OCI-LY7 (cell line): ENCODE measurements around the gene AKAP13.

Experiments used
- CTCF ChIP-seq: fragments of 200-600 bp; sonication (generic); conservative IDR thresholded peaks from 2 replicates; pipeline ENCODE4 v1.5.1; 2014; ENCODE audit warnings: mild to moderate bottlenecking, antibody characterized with exemption, low read length, moderate library complexity, mixed read lengths
- EZH2phosphoT487 ChIP-seq: fragments of 200-600 bp; sonication (generic); IDR thresholded peaks from 2 replicates; pipeline ENCODE4 v1.6.1; 2018; ENCODE audit warnings: low read depth, borderline replicate concordance, mild to moderate bottlenecking, mixed run types, antibody characterized with exemption, low read length, moderate library complexity, mixed read lengths

- no peak for TF ChIP-seq CTCF
- TF ChIP-seq EZH2phosphoT487, result no peak
Measured at GRCh38 chr15:85694091-85694490, 313.7 kb downstream of the AKAP13 start.
